Measurements from ENCODE around the gene LPCAT4.

The LPCAT4 gene

GRCh38 chr15:34332553-34333120 is 34.4 kb downstream of the LPCAT4 start:
- no peak overlapping the region for H2AFZ ChIP-seq (ENCODE audit: low read depth, low read length)
- H3K27me3 ChIP-seq (ENCODE audit: insufficient read depth, low read length, poor library complexity) = no peaks in the 10 kb centered on the region
- H3K79me2 ChIP-seq (ENCODE audit: insufficient read depth, low read length) = peaks cover 18% of the 10 kb centered on the region
- no peaks in the 10 kb centered on the region; the same call in 1 of the 2 replicates for H3K36me3 ChIP-seq (ENCODE audit: insufficient read depth, low read length)
- H4K20me1 ChIP-seq (ENCODE audit: insufficient read depth, low read length) = no peaks in the 10 kb centered on the region
- DNase-seq (no peak), ATAC-seq (ENCODE audit: insufficient read depth, low read depth) (no peak)
- no peak overlapping the region for H3K27ac ChIP-seq (ENCODE audit: low read length)
- no peaks in the 10 kb centered on the region for H3K9me3 ChIP-seq (ENCODE audit: insufficient read depth, low read length, severe bottlenecking)
- H3K4me3 ChIP-seq (ENCODE audit: low read depth in 1 of 2, low read length in 2 of 2) = no peak overlapping the region
- H3K4me1 ChIP-seq (ENCODE audit: insufficient read depth, low read length) = peaks cover 41% of the 10 kb centered on the region
- no peak overlapping the region for H3K4me2 ChIP-seq (ENCODE audit: insufficient read depth, low read length)
- TF ChIP-seq EZH2 (IDR thresholded peaks at IDR 0.05; ENCODE audit: borderline replicate concordance, low read depth, low read length, severe bottlenecking) (no peak), CTCF (IDR thresholded peaks at IDR 0.05; ENCODE audit: borderline replicate concordance, extremely low read depth, low read length, poor library complexity, severe bottlenecking) (no peak)
- H3K9ac ChIP-seq (ENCODE audit: low read depth, low read length) = no peak overlapping the region

- no peak overlapping the region for H3K9ac ChIP-seq (ENCODE audit: low read depth, low read length)
- H3K4me2 ChIP-seq (ENCODE audit: insufficient read depth, low read length) = no peak overlapping the region
- TF ChIP-seq CTCF (IDR thresholded peaks at IDR 0.05; ENCODE audit: borderline replicate concordance, extremely low read depth, low read length, poor library complexity, severe bottlenecking) = no peak
- TF ChIP-seq EZH2 (IDR thresholded peaks at IDR 0.05; ENCODE audit: borderline replicate concordance, low read depth, low read length, severe bottlenecking) = no peak
- H3K4me1 ChIP-seq (ENCODE audit: insufficient read depth, low read length) = peaks cover 36% of the 10 kb centered on the region
- no peak overlapping the region for H3K4me3 ChIP-seq (ENCODE audit: low read depth in 1 of 2, low read length in 2 of 2)
- H3K36me3 ChIP-seq (ENCODE audit: insufficient read depth, low read length) = no peaks in the 10 kb centered on the region
- peaks cover 11% of the 10 kb centered on the region for H3K79me2 ChIP-seq (ENCODE audit: insufficient read depth, low read length)
- H3K9me3 ChIP-seq (ENCODE audit: insufficient read depth, low read length, severe bottlenecking) = no peaks in the 10 kb centered on the region
- H3K27ac ChIP-seq (ENCODE audit: low read length) = no peak overlapping the region
- DNase-seq (no peak), ATAC-seq (ENCODE audit: insufficient read depth, low read depth) (no peak)
- H4K20me1 ChIP-seq (ENCODE audit: insufficient read depth, low read length) = no peaks in the 10 kb centered on the region
- H2AFZ ChIP-seq (ENCODE audit: low read depth, low read length) = no peak overlapping the region
- H3K27me3 ChIP-seq (ENCODE audit: insufficient read depth, low read length, poor library complexity) = no peaks in the 10 kb centered on the region
Observed at GRCh38 chr15:34331809-34332208, 35.2 kb downstream of the LPCAT4 start.

- peaks cover 21% of the 10 kb centered on the region for H3K4me1 ChIP-seq (ENCODE audit: insufficient read depth, low read length)
- H3K79me2 ChIP-seq (ENCODE audit: insufficient read depth, low read length) = peaks cover 8% of the 10 kb centered on the region
- DNase-seq (no peak), ATAC-seq (ENCODE audit: insufficient read depth, low read depth) (no peak)
- H3K27me3 ChIP-seq (ENCODE audit: insufficient read depth, low read length, poor library complexity) = no peaks in the 10 kb centered on the region
- no peak overlapping the region for H3K4me2 ChIP-seq (ENCODE audit: insufficient read depth, low read length)
- H3K36me3 ChIP-seq (ENCODE audit: insufficient read depth, low read length) = no peaks in the 10 kb centered on the region
- no peak overlapping the region for H2AFZ ChIP-seq (ENCODE audit: low read depth, low read length)
- H3K9me3 ChIP-seq (ENCODE audit: insufficient read depth, low read length, severe bottlenecking) = no peaks in the 10 kb centered on the region
- no peak overlapping the region for H3K9ac ChIP-seq (ENCODE audit: low read depth, low read length)
- no peak overlapping the region for H3K4me3 ChIP-seq (ENCODE audit: low read depth in 1 of 2, low read length in 2 of 2)
- H3K27ac ChIP-seq (ENCODE audit: low read length) = no peak overlapping the region
- no peaks in the 10 kb centered on the region for H4K20me1 ChIP-seq (ENCODE audit: insufficient read depth, low read length)
- TF ChIP-seq CTCF (IDR thresholded peaks at IDR 0.05; ENCODE audit: borderline replicate concordance, extremely low read depth, low read length, poor library complexity, severe bottlenecking) = no peak
- no peak for TF ChIP-seq EZH2 (IDR thresholded peaks at IDR 0.05; ENCODE audit: borderline replicate concordance, low read depth, low read length, severe bottlenecking)
Observed at GRCh38 chr15:34330279-34330678, 36.7 kb downstream of the LPCAT4 start.
